HEK293 (cell line): ENCODE measurements around the gene ABCG4.

ENCODE experiments used
- GLI4 ChIP-seq: fragments of 450-650 bp; formaldehyde crosslinking; IDR thresholded peaks from 2 replicates; pipeline ENCODE4 v1.5.1; 2016; ENCODE audit warnings: missing biosample characterization, missing genetic modification characterization
- KLF16 ChIP-seq: fragments of 450-650 bp; formaldehyde crosslinking; IDR thresholded peaks from 2 replicates; pipeline ENCODE4 v1.5.1; 2017; ENCODE audit warnings: missing biosample characterization, missing genetic modification characterization
- KLF8 ChIP-seq: fragments of 450-650 bp; formaldehyde crosslinking; IDR thresholded peaks from 2 replicates; pipeline ENCODE4 v1.5.1; 2016; ENCODE audit warnings: missing biosample characterization, missing genetic modification characterization
- SP7 ChIP-seq: fragments of 450-650 bp; formaldehyde crosslinking; IDR thresholded peaks from 2 replicates; pipeline ENCODE4 v1.5.1; 2016; ENCODE audit warnings: missing biosample characterization, missing genetic modification characterization
- YY1 ChIP-seq: fragments of 450-650 bp; formaldehyde crosslinking; IDR thresholded peaks from 2 replicates; pipeline ENCODE4 v1.5.1; 2018; ENCODE audit warnings: missing biosample characterization, missing genetic modification characterization
- ZFP37 ChIP-seq: fragments of 450-650 bp; formaldehyde crosslinking; IDR thresholded peaks from 2 replicates; pipeline ENCODE4 v1.5.1; 2016; ENCODE audit warnings: missing biosample characterization, missing genetic modification characterization
- ZNF114 ChIP-seq: fragments of 450-650 bp; formaldehyde crosslinking; IDR thresholded peaks from 2 replicates; pipeline ENCODE4 v1.5.0; 2017; ENCODE audit warnings: missing biosample characterization, missing genetic modification characterization
- ZNF223 ChIP-seq: fragments of 450-650 bp; formaldehyde crosslinking; IDR thresholded peaks from 2 replicates; pipeline ENCODE4 v1.5.1; 2016; ENCODE audit warnings: missing biosample characterization, missing genetic modification characterization
- ZNF48 ChIP-seq: fragments of 450-650 bp; formaldehyde crosslinking; IDR thresholded peaks from 2 replicates; pipeline ENCODE4 v1.5.1; 2016; ENCODE audit warnings: missing biosample characterization, missing genetic modification characterization
- ZNF510 ChIP-seq: fragments of 450-650 bp; formaldehyde crosslinking; IDR thresholded peaks from 2 replicates; pipeline ENCODE4 v1.5.1; 2018; ENCODE audit warnings: mild to moderate bottlenecking, missing genetic modification characterization, missing biosample characterization; ENCODE audit not compliant: insufficient replicate concordance
- ZXDB ChIP-seq: fragments of 450-650 bp; formaldehyde crosslinking; IDR thresholded peaks from 2 replicates; pipeline ENCODE4 v1.5.1; 2016; ENCODE audit warnings: missing biosample characterization, missing genetic modification characterization
- TF ChIP-seq, protein P1 (sequence below): fragments of 450-650 bp; formaldehyde crosslinking; IDR thresholded peaks from 2 replicates; pipeline ENCODE4 v1.5.1; 2016; ENCODE audit warnings: missing biosample characterization, missing genetic modification characterization
- TF ChIP-seq, protein P2 (sequence below): fragments of 450-650 bp; formaldehyde crosslinking; IDR thresholded peaks from 2 replicates; pipeline ENCODE4 v1.5.1; 2016; ENCODE audit warnings: missing biosample characterization, missing genetic modification characterization, low read depth
- TF ChIP-seq, protein P3 (sequence below): fragments of 450-650 bp; formaldehyde crosslinking; IDR thresholded peaks from 2 replicates; pipeline ENCODE4 v1.5.1; 2016; ENCODE audit warnings: missing biosample characterization, missing genetic modification characterization

DNA sequence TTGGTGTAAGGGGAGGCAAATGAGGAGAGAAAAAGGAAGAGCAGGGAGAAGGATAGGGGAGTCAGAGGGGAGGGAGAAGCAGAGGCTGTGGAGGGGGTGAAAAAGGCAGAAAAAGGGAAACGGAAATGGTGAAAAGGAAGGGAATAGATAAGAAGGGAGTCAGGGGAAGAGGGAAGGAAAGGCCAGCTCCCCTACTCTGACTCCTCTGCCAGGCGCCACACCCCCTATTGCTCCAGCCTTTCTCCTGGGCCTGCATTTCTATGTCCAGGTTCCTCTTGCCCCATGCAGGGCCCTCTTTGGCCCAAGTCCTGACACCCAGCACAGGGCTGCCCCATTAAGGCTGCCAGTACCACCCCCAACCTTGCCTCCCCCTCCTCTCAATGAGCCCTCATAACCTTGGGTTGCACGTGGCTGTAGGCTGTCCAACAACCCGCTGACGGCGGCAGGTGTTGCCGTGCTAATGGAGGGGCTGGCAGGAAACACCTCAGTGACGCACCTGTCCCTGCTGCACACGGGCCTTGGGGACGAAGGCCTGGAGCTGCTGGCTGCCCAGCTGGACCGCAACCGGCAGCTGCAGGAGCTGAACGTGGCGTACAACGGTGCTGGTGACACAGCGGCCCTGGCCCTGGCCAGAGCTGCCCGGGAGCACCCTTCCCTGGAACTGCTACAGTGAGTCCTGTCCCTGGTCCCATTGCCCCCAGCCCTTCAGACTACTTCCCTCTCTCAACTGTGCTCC is 33.0 kb downstream of the ABCG4 start:
- no peak for TF ChIP-seq ZNF510 (tag by site-specific recombination)
- no peak for TF ChIP-seq ZFP37 (tag by site-specific recombination)
- TF ChIP-seq, protein P1, sequence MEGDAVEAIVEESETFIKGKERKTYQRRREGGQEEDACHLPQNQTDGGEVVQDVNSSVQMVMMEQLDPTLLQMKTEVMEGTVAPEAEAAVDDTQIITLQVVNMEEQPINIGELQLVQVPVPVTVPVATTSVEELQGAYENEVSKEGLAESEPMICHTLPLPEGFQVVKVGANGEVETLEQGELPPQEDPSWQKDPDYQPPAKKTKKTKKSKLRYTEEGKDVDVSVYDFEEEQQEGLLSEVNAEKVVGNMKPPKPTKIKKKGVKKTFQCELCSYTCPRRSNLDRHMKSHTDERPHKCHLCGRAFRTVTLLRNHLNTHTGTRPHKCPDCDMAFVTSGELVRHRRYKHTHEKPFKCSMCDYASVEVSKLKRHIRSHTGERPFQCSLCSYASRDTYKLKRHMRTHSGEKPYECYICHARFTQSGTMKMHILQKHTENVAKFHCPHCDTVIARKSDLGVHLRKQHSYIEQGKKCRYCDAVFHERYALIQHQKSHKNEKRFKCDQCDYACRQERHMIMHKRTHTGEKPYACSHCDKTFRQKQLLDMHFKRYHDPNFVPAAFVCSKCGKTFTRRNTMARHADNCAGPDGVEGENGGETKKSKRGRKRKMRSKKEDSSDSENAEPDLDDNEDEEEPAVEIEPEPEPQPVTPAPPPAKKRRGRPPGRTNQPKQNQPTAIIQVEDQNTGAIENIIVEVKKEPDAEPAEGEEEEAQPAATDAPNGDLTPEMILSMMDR (tag by site-specific recombination), result no peak
- no peak for TF ChIP-seq GLI4
- no peak for TF ChIP-seq KLF8 (tag by site-specific recombination)
- TF ChIP-seq, protein P2, sequence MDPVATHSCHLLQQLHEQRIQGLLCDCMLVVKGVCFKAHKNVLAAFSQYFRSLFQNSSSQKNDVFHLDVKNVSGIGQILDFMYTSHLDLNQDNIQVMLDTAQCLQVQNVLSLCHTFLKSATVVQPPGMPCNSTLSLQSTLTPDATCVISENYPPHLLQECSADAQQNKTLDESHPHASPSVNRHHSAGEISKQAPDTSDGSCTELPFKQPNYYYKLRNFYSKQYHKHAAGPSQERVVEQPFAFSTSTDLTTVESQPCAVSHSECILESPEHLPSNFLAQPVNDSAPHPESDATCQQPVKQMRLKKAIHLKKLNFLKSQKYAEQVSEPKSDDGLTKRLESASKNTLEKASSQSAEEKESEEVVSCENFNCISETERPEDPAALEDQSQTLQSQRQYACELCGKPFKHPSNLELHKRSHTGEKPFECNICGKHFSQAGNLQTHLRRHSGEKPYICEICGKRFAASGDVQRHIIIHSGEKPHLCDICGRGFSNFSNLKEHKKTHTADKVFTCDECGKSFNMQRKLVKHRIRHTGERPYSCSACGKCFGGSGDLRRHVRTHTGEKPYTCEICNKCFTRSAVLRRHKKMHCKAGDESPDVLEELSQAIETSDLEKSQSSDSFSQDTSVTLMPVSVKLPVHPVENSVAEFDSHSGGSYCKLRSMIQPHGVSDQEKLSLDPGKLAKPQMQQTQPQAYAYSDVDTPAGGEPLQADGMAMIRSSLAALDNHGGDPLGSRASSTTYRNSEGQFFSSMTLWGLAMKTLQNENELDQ, result no peak
- TF ChIP-seq ZNF223 (tag by site-specific recombination), result no peak
- TF ChIP-seq, protein P3, sequence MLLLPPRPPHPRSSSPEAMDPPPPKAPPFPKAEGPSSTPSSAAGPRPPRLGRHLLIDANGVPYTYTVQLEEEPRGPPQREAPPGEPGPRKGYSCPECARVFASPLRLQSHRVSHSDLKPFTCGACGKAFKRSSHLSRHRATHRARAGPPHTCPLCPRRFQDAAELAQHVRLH (tag by site-specific recombination), result no peak
- TF ChIP-seq YY1 (tag by site-specific recombination), result no peak
- no peak for TF ChIP-seq KLF16 (tag by site-specific recombination)
- TF ChIP-seq ZNF114 (tag by site-specific recombination), result no peak
- no peak for TF ChIP-seq ZXDB (tag by site-specific recombination)
- TF ChIP-seq SP7, result no peak
- TF ChIP-seq ZNF48 (tag by site-specific recombination), result no peak
